ENCODE data around the gene TRPC3.

The TRPC3 gene

DNA sequence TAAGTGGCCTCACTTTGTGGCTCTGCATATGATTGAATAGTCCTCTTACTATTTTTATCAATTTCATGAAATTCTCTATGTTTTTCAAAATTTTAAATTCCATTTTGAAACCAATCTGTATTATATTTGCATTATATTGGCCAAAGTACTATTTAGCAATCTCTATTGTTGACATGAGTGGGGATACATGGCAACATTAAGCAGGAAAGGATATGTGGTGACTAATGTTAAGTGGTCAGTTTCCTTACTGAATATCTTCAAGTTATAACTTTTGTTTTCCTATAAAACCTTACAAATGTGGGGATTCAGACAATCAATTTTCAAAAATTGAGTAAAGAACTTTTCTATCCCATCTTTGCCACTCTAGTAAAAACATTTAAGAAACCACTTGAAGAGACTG is 91.7 kb downstream of the TRPC3 start:
- Histone ChIP-seq H3K4me3 (ENCODE audit: insufficient read depth in 1 of 2, low read depth in 1 of 2, low read length in 2 of 2) (no peak overlapping the region), H3K4me1 (ENCODE audit: control insufficient read depth, insufficient read depth, low read depth, low read length) (peaks cover 2% of the 10 kb centered on the region), H3K4ac (ENCODE audit: low read depth in 1 of 2, low read length in 2 of 2) (no peak overlapping the region), H3K27me3 (ENCODE audit: control insufficient read depth in 1 of 2, insufficient read depth in 1 of 2, low read length in 2 of 2) (no peaks in the 10 kb centered on the region), H2BK5ac (ENCODE audit: low read depth, low read length, poor library complexity, severe bottlenecking) (no peak overlapping the region), H3K36me3 (ENCODE audit: control insufficient read depth in 1 of 2, insufficient read depth in 2 of 2, low read depth in 1 of 2, low read length in 2 of 2) (peaks cover 3 to 76% of the 10 kb centered on the region in 2 experiments), H4K91ac (ENCODE audit: low read length) (no peak overlapping the region), H2AK5ac (ENCODE audit: low read length, severe bottlenecking) (no peak overlapping the region), H2BK15ac (ENCODE audit: low read depth, poor library complexity, severe bottlenecking) (no peak overlapping the region), H3K9me3 (ENCODE audit: control insufficient read depth, low read length) (no peaks in the 10 kb centered on the region), H2AFZ (ENCODE audit: low read depth, low read length) (no peak overlapping the region), H3K18ac (ENCODE audit: low read depth in 1 of 2, low read length in 2 of 2) (no peak overlapping the region), H3K27ac (ENCODE audit: low read length, poor library complexity, severe bottlenecking) (no peak overlapping the region), H4K8ac (ENCODE audit: low read length) (no peak overlapping the region), H3K9ac (ENCODE audit: low read length) (no peak overlapping the region), H2BK120ac (ENCODE audit: low read depth, low read length) (no peak overlapping the region), H2BK12ac (ENCODE audit: low read length in 2 of 2) (no peak overlapping the region), H3K79me1 (replicated peaks; ENCODE audit: low read length, poor library complexity, severe bottlenecking) (peaks cover 7% of the 10 kb centered on the region), H3K4me2 (ENCODE audit: low read length, poor library complexity, severe bottlenecking) (no peak overlapping the region), H3K23ac (ENCODE audit: low read length in 2 of 2) (no peak overlapping the region), H3K14ac (ENCODE audit: low read length in 2 of 2) (no peak overlapping the region)
- DNase-seq = no peak

GRCh38 chr4:121851354-121851753 is 100.5 kb downstream of the TRPC3 start:
- H3K4me3 ChIP-seq (ENCODE audit: insufficient read depth in 1 of 2, low read depth in 1 of 2, low read length in 2 of 2) = no peak overlapping the region
- H2BK120ac ChIP-seq (ENCODE audit: low read depth, low read length) = no peak overlapping the region
- no peak overlapping the region for H2AFZ ChIP-seq (ENCODE audit: low read depth, low read length)
- H3K27me3 ChIP-seq (ENCODE audit: control insufficient read depth in 1 of 2, insufficient read depth in 1 of 2, low read length in 2 of 2) = no peaks in the 10 kb centered on the region
- H3K4me2 ChIP-seq (ENCODE audit: low read length, poor library complexity, severe bottlenecking) = no peak overlapping the region
- H2BK12ac ChIP-seq (ENCODE audit: low read length in 2 of 2) = no peak overlapping the region
- no peak overlapping the region for H4K8ac ChIP-seq (ENCODE audit: low read length)
- H3K18ac ChIP-seq (ENCODE audit: low read depth in 1 of 2, low read length in 2 of 2) = no peak overlapping the region
- 100% methylated on average over 1 of the region's 1 CpG for WGBS
- no peak overlapping the region for H4K91ac ChIP-seq (ENCODE audit: low read length)
- no peak overlapping the region for H2AK5ac ChIP-seq (ENCODE audit: low read length, severe bottlenecking)
- no peak for DNase-seq
- H2BK5ac ChIP-seq (ENCODE audit: low read depth, low read length, poor library complexity, severe bottlenecking) = no peak overlapping the region
- H3K36me3 ChIP-seq (ENCODE audit: control insufficient read depth in 1 of 2, insufficient read depth in 2 of 2, low read depth in 1 of 2, low read length in 2 of 2) = peaks cover 9 to 65% of the 10 kb centered on the region in 2 experiments
- no peak overlapping the region for H3K27ac ChIP-seq (ENCODE audit: low read length, poor library complexity, severe bottlenecking)
- H3K23ac ChIP-seq (ENCODE audit: low read length in 2 of 2) = no peak overlapping the region
- H3K4ac ChIP-seq (ENCODE audit: low read depth in 1 of 2, low read length in 2 of 2) = no peak overlapping the region
- H3K14ac ChIP-seq (ENCODE audit: low read length in 2 of 2) = no peak overlapping the region
- no peaks in the 10 kb centered on the region for H3K4me1 ChIP-seq (ENCODE audit: control insufficient read depth, insufficient read depth, low read depth, low read length)
- no peak overlapping the region for H2BK15ac ChIP-seq (ENCODE audit: low read depth, poor library complexity, severe bottlenecking)
- no peaks in the 10 kb centered on the region for H3K9me3 ChIP-seq (ENCODE audit: control insufficient read depth, low read length)
- H3K9ac ChIP-seq (ENCODE audit: low read length) = no peak overlapping the region
- no peaks in the 10 kb centered on the region for H3K79me1 ChIP-seq (replicated peaks; ENCODE audit: low read length, poor library complexity, severe bottlenecking)

- Histone ChIP-seq H3K18ac (ENCODE audit: low read depth in 1 of 2, low read length in 2 of 2) (no peak overlapping the region), H3K4me1 (ENCODE audit: control insufficient read depth, insufficient read depth, low read depth, low read length) (no peaks in the 10 kb centered on the region), H2AK5ac (ENCODE audit: low read length, severe bottlenecking) (no peak overlapping the region), H3K9me3 (ENCODE audit: control insufficient read depth, low read length) (no peaks in the 10 kb centered on the region), H2BK120ac (ENCODE audit: low read depth, low read length) (no peak overlapping the region), H3K36me3 (ENCODE audit: control insufficient read depth in 1 of 2, insufficient read depth in 2 of 2, low read depth in 1 of 2, low read length in 2 of 2) (peaks cover 8 to 64% of the 10 kb centered on the region in 2 experiments), H3K27me3 (ENCODE audit: control insufficient read depth in 1 of 2, insufficient read depth in 1 of 2, low read length in 2 of 2) (no peaks in the 10 kb centered on the region), H2BK5ac (ENCODE audit: low read depth, low read length, poor library complexity, severe bottlenecking) (no peak overlapping the region), H2BK15ac (ENCODE audit: low read depth, poor library complexity, severe bottlenecking) (no peak overlapping the region), H4K91ac (ENCODE audit: low read length) (no peak overlapping the region), H3K14ac (ENCODE audit: low read length in 2 of 2) (no peak overlapping the region), H3K4ac (ENCODE audit: low read depth in 1 of 2, low read length in 2 of 2) (no peak overlapping the region), H3K79me1 (replicated peaks; ENCODE audit: low read length, poor library complexity, severe bottlenecking) (no peaks in the 10 kb centered on the region), H3K4me3 (ENCODE audit: insufficient read depth in 1 of 2, low read depth in 1 of 2, low read length in 2 of 2) (no peak overlapping the region), H4K8ac (ENCODE audit: low read length) (no peak overlapping the region), H3K27ac (ENCODE audit: low read length, poor library complexity, severe bottlenecking) (no peak overlapping the region), H3K23ac (ENCODE audit: low read length in 2 of 2) (no peak overlapping the region), H2AFZ (ENCODE audit: low read depth, low read length) (no peak overlapping the region), H2BK12ac (ENCODE audit: low read length in 2 of 2) (no peak overlapping the region), H3K9ac (ENCODE audit: low read length) (no peak overlapping the region), H3K4me2 (ENCODE audit: low read length, poor library complexity, severe bottlenecking) (no peak overlapping the region)
- 99% methylated on average over 4 of the region's 6 CpGs for WGBS
- DNase-seq = no peak
These were observed 105.2 kb downstream of the TRPC3 start for GRCh38 chr4:121846662-121847061.

GRCh38 chr4:121842862-121843261 is 109.0 kb downstream of the TRPC3 start:
- Histone ChIP-seq H2AFZ (ENCODE audit: low read depth, low read length) (no peak overlapping the region), H4K91ac (ENCODE audit: low read length) (no peak overlapping the region), H2BK5ac (ENCODE audit: low read depth, low read length, poor library complexity, severe bottlenecking) (no peak overlapping the region), H4K8ac (ENCODE audit: low read length) (no peak overlapping the region), H3K4me1 (ENCODE audit: control insufficient read depth, insufficient read depth, low read depth, low read length) (no peaks in the 10 kb centered on the region), H3K23ac (ENCODE audit: low read length in 2 of 2) (no peak overlapping the region), H3K14ac (ENCODE audit: low read length in 2 of 2) (no peak overlapping the region), H2AK5ac (ENCODE audit: low read length, severe bottlenecking) (no peak overlapping the region), H3K4me2 (ENCODE audit: low read length, poor library complexity, severe bottlenecking) (no peak overlapping the region), H2BK15ac (ENCODE audit: low read depth, poor library complexity, severe bottlenecking) (no peak overlapping the region), H2BK12ac (ENCODE audit: low read length in 2 of 2) (no peak overlapping the region), H3K9ac (ENCODE audit: low read length) (no peak overlapping the region), H3K79me1 (replicated peaks; ENCODE audit: low read length, poor library complexity, severe bottlenecking) (no peaks in the 10 kb centered on the region), H3K36me3 (ENCODE audit: control insufficient read depth in 1 of 2, insufficient read depth in 2 of 2, low read depth in 1 of 2, low read length in 2 of 2) (peaks cover 8 to 80% of the 10 kb centered on the region in 2 experiments), H3K4me3 (ENCODE audit: insufficient read depth in 1 of 2, low read depth in 1 of 2, low read length in 2 of 2) (no peak overlapping the region), H2BK120ac (ENCODE audit: low read depth, low read length) (no peak overlapping the region), H3K9me3 (ENCODE audit: control insufficient read depth, low read length) (no peaks in the 10 kb centered on the region), H3K27ac (ENCODE audit: low read length, poor library complexity, severe bottlenecking) (no peak overlapping the region), H3K4ac (ENCODE audit: low read depth in 1 of 2, low read length in 2 of 2) (no peak overlapping the region), H3K18ac (ENCODE audit: low read depth in 1 of 2, low read length in 2 of 2) (no peak overlapping the region), H3K27me3 (ENCODE audit: control insufficient read depth in 1 of 2, insufficient read depth in 1 of 2, low read length in 2 of 2) (no peaks in the 10 kb centered on the region)
- 94% methylated on average over 4 of the region's 4 CpGs for WGBS
- no peak for DNase-seq

Data from mesenchymal stem cell (in vitro differentiated cells and primary cell).